H1 (cell line): ENCODE data around the gene SEMA3E. TPM values are rescaled to one million over a fixed set of nuclear protein-coding genes. Genes with fewer than 3 reads are reported as not detected.

ENCODE experiments used
- CTCF ChIA-PET: fragments of 300-600 bp; sonication (Branson Sonifier 250); formaldehyde crosslinking; loops from one replicate; lab custom pipeline; 2021; ENCODE audit not compliant: partially characterized antibody; lab: Charles Lee
- POLR2A ChIA-PET: fragments of 300-600 bp; sonication (Branson Sonifier 250); formaldehyde crosslinking; loops from one replicate; lab custom pipeline; 2021; ENCODE audit warnings: inconsistent platforms; ENCODE audit not compliant: partially characterized antibody; lab: Charles Lee
- DNase-seq, 2 experiments: peaks; one replicate each; pipeline versions ENCODE4 v3.0.0 to v3.0.0-alpha.2; 2010 to 2022; ENCODE audit warnings: low spot score in 2 of 2, low read depth in 1 of 2, mixed read lengths in 1 of 2
- FAIRE-seq: peaks from 2 replicates; lab custom pipeline; 2011; peaks lifted over from hg19 to GRCh38; lab: Jason Lieb, UNC
- H2AFZ ChIP-seq: 2 replicates; pipeline ENCODE4 v1.8.1; 2012; ENCODE audit warnings: low read length, inconsistent platforms
- H2AK5ac ChIP-seq: 2 replicates; pipeline ENCODE4 v1.6.1; 2013; ENCODE audit warnings: low read depth, low read length
- H2BK120ac ChIP-seq: replicated peaks from 2 replicates; pipeline ENCODE3; 2013; ENCODE audit warnings: low read depth, low read length, inconsistent platforms
- H2BK12ac ChIP-seq: 2 replicates; pipeline ENCODE4 v1.6.1; 2013; ENCODE audit warnings: low read depth, low read length
- H2BK15ac ChIP-seq: 2 replicates; pipeline ENCODE4 v1.6.1; 2013; ENCODE audit warnings: low read length
- H2BK20ac ChIP-seq: 2 replicates; pipeline ENCODE4 v1.6.1; 2013; ENCODE audit warnings: low read length
- H2BK5ac ChIP-seq: 2 replicates; pipeline ENCODE4 v1.6.1; 2013; ENCODE audit warnings: low read depth, low read length
- H3K14ac ChIP-seq: 2 replicates; pipeline ENCODE4 v1.6.1; 2013; ENCODE audit warnings: inconsistent platforms; ENCODE audit not compliant: insufficient read length
- H3K18ac ChIP-seq: 2 replicates; pipeline ENCODE4 v1.6.1; 2013; ENCODE audit warnings: low read length; ENCODE audit errors: extremely low read depth
- H3K23ac ChIP-seq: 2 replicates; pipeline ENCODE4 v1.6.1; 2013; ENCODE audit warnings: inconsistent platforms; ENCODE audit not compliant: insufficient read length
- H3K23me2 ChIP-seq: 2 replicates; pipeline ENCODE4 v1.6.1; 2013; ENCODE audit warnings: low read depth, low read length
- H3K27ac ChIP-seq: 2 replicates; pipeline ENCODE4 v1.6.1; 2011; ENCODE audit warnings: low read depth, low read length, inconsistent platforms
- H3K27me3 ChIP-seq, 4 experiments: replicated peaks in 1 of 4; 1 replicate in 1 of 4; 2 replicates in 3 of 4; pipeline versions ENCODE4 v1.6.1 to v1.8.1; 2011 to 2013; ENCODE audit warnings: low read length in 3 of 4, mild to moderate bottlenecking in 3 of 4, inconsistent platforms in 2 of 4, mixed read lengths in 2 of 4, moderate library complexity in 1 of 4; ENCODE audit not compliant: control insufficient read depth in 3 of 4, insufficient read depth in 3 of 4; ENCODE audit errors: extremely low read depth in 1 of 4
- H3K36me3 ChIP-seq, 4 experiments: 2 replicates each; pipeline versions ENCODE4 v1.6.1 to v1.8.1; 2011 to 2013; ENCODE audit warnings: mild to moderate bottlenecking in 4 of 4, low read length in 3 of 4, moderate library complexity in 2 of 4, control low read depth in 1 of 4, inconsistent platforms in 1 of 4; ENCODE audit not compliant: insufficient read depth in 4 of 4, control insufficient read depth in 2 of 4
- H3K4ac ChIP-seq: replicated peaks from 2 replicates; pipeline ENCODE3; 2013; ENCODE audit warnings: low read length, low read depth, mixed read lengths, inconsistent platforms; ENCODE audit not compliant: insufficient read length
- H3K4me1 ChIP-seq, 4 experiments: replicated peaks in 1 of 4; 1 replicate in 1 of 4; 2 replicates in 3 of 4; pipeline versions ENCODE4 v1.6.1 to v1.8.1; 2011 to 2013; ENCODE audit warnings: low read length in 3 of 4, inconsistent platforms in 2 of 4, mixed read lengths in 1 of 4; ENCODE audit not compliant: insufficient read depth in 4 of 4, control insufficient read depth in 3 of 4
- H3K4me2 ChIP-seq, 2 experiments: 2 replicates each; pipeline versions ENCODE4 v1.6.1 to v1.8.1; 2011 to 2013; ENCODE audit warnings: low read depth in 2 of 2, low read length in 2 of 2, control low read depth in 1 of 2, inconsistent platforms in 1 of 2, mild to moderate bottlenecking in 1 of 2; ENCODE audit not compliant: insufficient read depth in 1 of 2
- H3K4me3 ChIP-seq, 4 experiments: fragments of 200-600, 300-600 bp in 1 of 4; sonication (generic), shearing (Covaris generic), sonication (Bioruptor Twin) in 1 of 4; 2 replicates each; pipeline versions ENCODE4 v1.5.1 to v1.8.1; 2011 to 2016; ENCODE audit warnings: low read length in 4 of 4, low read depth in 3 of 4, control low read depth in 2 of 4, inconsistent platforms in 2 of 4, mild to moderate bottlenecking in 2 of 4, mixed read lengths in 1 of 4, moderate library complexity in 1 of 4; ENCODE audit not compliant: insufficient read depth in 2 of 4; ENCODE audit errors: extremely low read depth in 1 of 4
- H3K56ac ChIP-seq: replicated peaks from 2 replicates; pipeline ENCODE3; 2013; ENCODE audit warnings: low read depth, mild to moderate bottlenecking, mixed read lengths, low read length, inconsistent platforms; ENCODE audit not compliant: insufficient read length
- H3K79me1 ChIP-seq: 2 replicates; pipeline ENCODE4 v1.6.1; 2013; ENCODE audit warnings: low read depth, low read length, control low read depth
- H3K79me2 ChIP-seq, 2 experiments: 2 replicates each; pipeline versions ENCODE4 v1.6.1 to v1.8.1; 2012 to 2013; ENCODE audit warnings: low read length in 2 of 2, mild to moderate bottlenecking in 2 of 2, inconsistent platforms in 1 of 2; ENCODE audit not compliant: insufficient read depth in 2 of 2, control insufficient read depth in 1 of 2
- H3K9ac ChIP-seq, 4 experiments: replicated peaks in 1 of 4; 1 replicate in 1 of 4; 2 replicates in 3 of 4; pipeline versions ENCODE4 v1.6.1 to v1.8.1; 2011 to 2013; ENCODE audit warnings: low read depth in 3 of 4, low read length in 3 of 4, control low read depth in 2 of 4, mild to moderate bottlenecking in 2 of 4, moderate library complexity in 2 of 4, inconsistent platforms in 1 of 4; ENCODE audit errors: extremely low read depth in 1 of 4
- H3K9me3 ChIP-seq, 2 experiments: 2 replicates each; pipeline versions ENCODE4 v1.6.1 to v1.8.1; 2012 to 2013; ENCODE audit warnings: mild to moderate bottlenecking in 2 of 2, moderate library complexity in 2 of 2, control low read depth in 1 of 2, inconsistent platforms in 1 of 2, low read depth in 1 of 2, low read length in 1 of 2, mixed read lengths in 1 of 2; ENCODE audit not compliant: insufficient read depth in 2 of 2
- H4K20me1 ChIP-seq, 2 experiments: replicated peaks in 1 of 2; 2 replicates each; pipeline versions ENCODE3 to v1.8.1; 2011 to 2013; ENCODE audit warnings: inconsistent platforms in 2 of 2, low read length in 2 of 2, mild to moderate bottlenecking in 1 of 2; ENCODE audit not compliant: insufficient read depth in 2 of 2, control insufficient read depth in 1 of 2
- H4K5ac ChIP-seq: 2 replicates; pipeline ENCODE4 v1.6.1; 2013; ENCODE audit warnings: low read length, low read depth, mixed read lengths, inconsistent platforms; ENCODE audit not compliant: insufficient read length
- H4K8ac ChIP-seq: 2 replicates; pipeline ENCODE4 v1.8.0; 2013; ENCODE audit warnings: mild to moderate bottlenecking, moderate library complexity, low read length, inconsistent platforms; ENCODE audit not compliant: insufficient read depth; ENCODE audit errors: extremely low read depth
- H4K91ac ChIP-seq: replicated peaks from 2 replicates; pipeline ENCODE3; 2013; ENCODE audit warnings: low read length, mixed read lengths, inconsistent platforms; ENCODE audit not compliant: insufficient read length
- CBX8 ChIP-seq: fragments of 300-800, 300-1000 bp; sonication (generic); IDR thresholded peaks from 2 replicates; pipeline ENCODE4 v1.7.1; 2016; ENCODE audit warnings: low read depth, low read length, borderline replicate concordance
- CREB1 ChIP-seq: IDR thresholded peaks from 2 replicates; pipeline ENCODE4 v1.6.1; 2012; ENCODE audit warnings: inconsistent platforms
- EZH2 ChIP-seq: fragments of 200-600 bp; sonication (generic); IDR thresholded peaks from 2 replicates; pipeline ENCODE4 v1.7.1; 2012; ENCODE audit warnings: low read depth, mild to moderate bottlenecking, moderate library complexity, low read length, inconsistent platforms; ENCODE audit not compliant: severe bottlenecking
- GTF2F1 ChIP-seq: IDR thresholded peaks from 2 replicates; pipeline ENCODE4 v1.6.1; 2012; ENCODE audit warnings: low read depth, low read length, improper control_type of control experiment, borderline replicate concordance
- HDAC6 ChIP-seq: IDR thresholded peaks from one replicate; pipeline ENCODE4 v1.7.1; 2012; ENCODE audit warnings: low read depth, mild to moderate bottlenecking, inconsistent platforms, low read length, moderate library complexity
- NANOG ChIP-seq: IDR thresholded peaks from 2 replicates; pipeline ENCODE4 v1.6.1; 2011; ENCODE audit warnings: low read length, low read depth, mild to moderate bottlenecking, inconsistent platforms; ENCODE audit not compliant: insufficient read depth, poor library complexity, severe bottlenecking
- POLR2AphosphoS5 ChIP-seq: IDR thresholded peaks from 2 replicates; pipeline ENCODE4 v1.6.1; 2011; ENCODE audit warnings: low read depth, low read length
- SRF ChIP-seq: IDR thresholded peaks from 2 replicates; pipeline ENCODE4 v1.6.1; 2011; ENCODE audit warnings: mild to moderate bottlenecking, low read depth, low read length, moderate library complexity
- TEAD4 ChIP-seq: IDR thresholded peaks from 2 replicates; pipeline ENCODE4 v1.6.1; 2012; ENCODE audit warnings: low read depth, low read length, inconsistent platforms, mixed read lengths
- USF2 ChIP-seq: IDR thresholded peaks from 2 replicates; pipeline ENCODE4 v1.6.1; 2011; ENCODE audit warnings: low read length, improper control_type of control experiment
- YY1 ChIP-seq: IDR thresholded peaks from 2 replicates; pipeline ENCODE4 v1.6.1; 2011; ENCODE audit warnings: low read depth, mild to moderate bottlenecking, low read length
- polyA plus RNA-seq, 7 experiments: library from polyadenylated mRNA; depleted of rRNA in 3 of 7; stranded (reverse) in 5 of 7; unstranded in 2 of 7; fragments of >200 nt in 5 of 7; fragments of 200-250 nt in 2 of 7; gene quantifications; 1 replicate in 5 of 7; 2 replicates in 1 of 7; 4 replicates in 1 of 7; pipeline versions ENCODE4 v1.2.1 to v1.2.3, GENCODE V29; 2011 to 2013; ENCODE audit warnings: missing spikeins in 2 of 7, mixed read lengths in 2 of 7
- total RNA-seq: library from RNA; stranded (reverse); fragmentation: NEBNext Ultra II Directional; extraction: Animal tissue kit (Norgen Biotek cat#: 25700); gene quantifications from 2 replicates; pipeline ENCODE4 v1.2.1, GENCODE V29; 2021

Gene SEMA3E
- total and polyA plus RNA-seq, 2 of the 8 experiments (the other 6 are each of a cell fraction or from before 2014, with no cell fraction given): 0.93 to 0.94 TPM

DNA sequence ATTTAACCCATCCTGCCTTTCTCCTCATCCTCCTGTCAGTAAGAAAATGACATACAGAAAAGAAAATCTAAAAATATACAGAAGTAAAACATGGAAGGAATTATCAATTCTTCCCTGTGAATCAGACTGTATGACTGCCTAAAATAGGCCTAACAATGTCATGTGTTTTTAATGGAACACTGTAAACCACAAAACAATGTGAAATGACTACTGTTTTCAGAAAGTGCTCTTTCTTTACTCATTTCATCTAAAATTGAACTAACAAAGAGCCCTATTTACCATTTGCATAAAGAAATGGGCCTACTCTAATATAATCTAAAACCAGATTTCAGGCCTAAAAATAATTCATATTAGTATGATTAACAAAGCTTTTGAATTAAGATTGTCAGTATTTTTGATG lies 35.7 kb downstream of the SEMA3E start:
- no peaks in the 10 kb centered on the region for H3K9me3 ChIP-seq

More for the DNA sequence above, 35.7 kb downstream of the SEMA3E start:
- Histone ChIP-seq H3K9ac (no peak overlapping the region), H3K4me1 (peaks cover 0 to 6% (median 2%) of the 10 kb centered on the region in 4 experiments; a peak in 3 of 7 replicates), H2BK12ac (no peak overlapping the region), H3K27ac (no peak overlapping the region), H3K36me3 (no peaks in the 10 kb centered on the region), H2AFZ (no peak overlapping the region), H2BK5ac (no peak overlapping the region), H3K79me2 (no peaks in the 10 kb centered on the region), H4K91ac (no peak overlapping the region), H2AK5ac (no peak overlapping the region), H3K4me2 (no peak overlapping the region), H3K27me3 (no peaks in the 10 kb centered on the region), H3K79me1 (no peaks in the 10 kb centered on the region), H3K23ac (no peak overlapping the region), H3K56ac (no peak overlapping the region), H3K4ac (no peak overlapping the region), H3K4me3 (no peak overlapping the region), H2BK120ac (no peak overlapping the region), H2BK15ac (no peak overlapping the region), H4K8ac (no peak overlapping the region), H3K14ac (no peak overlapping the region), H4K5ac (no peak overlapping the region), H4K20me1 (no peaks in the 10 kb centered on the region), H2BK20ac (no peak overlapping the region), H3K23me2 (no peaks in the 10 kb centered on the region), H3K18ac (no peak overlapping the region)
- CTCF ChIA-PET: no interaction called here
- TF ChIP-seq NANOG (no peak), EZH2 (no peak), GTF2F1 (no peak), USF2 (no peak), TEAD4 (no peak), YY1 (no peak), SRF (no peak), HDAC6 (no peak), POLR2AphosphoS5 (no peak), CREB1 (no peak), CBX8 (no peak)
- POLR2A ChIA-PET: no interaction called here
- DNase-seq (no peak), FAIRE-seq (no peak)
